GM11168 (cell line): ENCODE measurements around the gene ARHGAP24.
"Not testable (repeated sequence)": the region's sequence is repeated elsewhere in the genome, so short reads cannot be mapped to it uniquely, and the experiment has no call there.

Experiments
- in situ Hi-C: fragments of 300-500 bp; cut with MboI; formaldehyde crosslinking; loops from one replicate; pipeline ENCODE4 v1.12.0; 2022; ENCODE audit warnings: low sequenced_read_pairs; ENCODE audit not compliant: unreplicated experiment

Gene ARHGAP24

GRCh38 chr4:85514117-85514516 lies 39.2 kb downstream of the ARHGAP24 start:
- in situ Hi-C loops, result no loop called here

GRCh38 chr4:85514783-85515182 lies 39.8 kb downstream of the ARHGAP24 start:
- in situ Hi-C loops, result no loop called here

GRCh38 chr4:85515701-85516100 lies 40.8 kb downstream of the ARHGAP24 start:
- in situ Hi-C loops, result no loop called here

GRCh38 chr4:85518526-85518925 lies 43.6 kb downstream of the ARHGAP24 start:
- in situ Hi-C loops, result not testable (repeated sequence)

- in situ Hi-C loops, result no loop called here
Measured at GRCh38 chr4:85520765-85521749, 46.1 kb downstream of the ARHGAP24 start.

GRCh38 chr4:85522277-85522676 lies 47.3 kb downstream of the ARHGAP24 start:
- in situ Hi-C loops, result no loop called here

GRCh38 chr4:85522836-85523235 lies 47.9 kb downstream of the ARHGAP24 start:
- in situ Hi-C loops, result no loop called here

- in situ Hi-C loops, result no loop called here
Measured at GRCh38 chr4:85527815-85528214, 52.9 kb downstream of the ARHGAP24 start.

GRCh38 chr4:85531560-85532341 lies 56.8 kb downstream of the ARHGAP24 start:
- in situ Hi-C loops, result no loop called here

- in situ Hi-C loops, result no loop called here
Measured at GRCh38 chr4:85534120-85534519, 59.2 kb downstream of the ARHGAP24 start.

GRCh38 chr4:85543832-85544231 lies 68.9 kb downstream of the ARHGAP24 start:
- in situ Hi-C loops, result no loop called here

GRCh38 chr4:85544751-85545150 lies 69.8 kb downstream of the ARHGAP24 start:
- in situ Hi-C loops, result no loop called here

GRCh38 chr4:85548116-85548515 lies 73.2 kb downstream of the ARHGAP24 start:
- in situ Hi-C loops, result no loop called here

- in situ Hi-C loops, result no loop called here
Measured at GRCh38 chr4:85548841-85549240, 73.9 kb downstream of the ARHGAP24 start.

- in situ Hi-C loops, result no loop called here
Measured at GRCh38 chr4:85555206-85555605, 80.3 kb downstream of the ARHGAP24 start.

- in situ Hi-C loops, result no loop called here
Measured at GRCh38 chr4:85556283-85556682, 81.3 kb downstream of the ARHGAP24 start.

GRCh38 chr4:85557016-85557901 lies 82.3 kb downstream of the ARHGAP24 start:
- in situ Hi-C loops, result no loop called here

GRCh38 chr4:85565761-85566480 lies 91.0 kb downstream of the ARHGAP24 start:
- in situ Hi-C loops, result no loop called here

GRCh38 chr4:85569730-85570299 lies 94.9 kb downstream of the ARHGAP24 start:
- in situ Hi-C loops, result no loop called here
